HepG2 (cell line): ENCODE data around the gene ROM1. TPM values are rescaled to one million over a fixed set of nuclear protein-coding genes. Genes with fewer than 3 reads are reported as not detected.

Experiments
- EP300 ChIP-seq, 3 experiments: sonication (generic) in 1 of 3; formaldehyde crosslinking in 1 of 3; IDR thresholded peaks; 2 replicates each; pipeline versions ENCODE4 v1.5.1 to v1.6.1; 2011 to 2020; ENCODE audit warnings: low read depth in 2 of 3, low read length in 2 of 3, borderline replicate concordance in 1 of 3, improper control_type of control experiment in 1 of 3, mild to moderate bottlenecking in 1 of 3, missing genetic modification reagents in 1 of 3, moderate library complexity in 1 of 3
- FIP1L1 ChIP-seq: fragments of 200-400 bp; formaldehyde crosslinking; IDR thresholded peaks from 2 replicates; pipeline ENCODE4 v1.6.1; 2018; ENCODE audit warnings: low read depth, mild to moderate bottlenecking, low read length, moderate library complexity, borderline replicate concordance; ENCODE audit not compliant: insufficient read depth
- FLYWCH1 ChIP-seq: sonication (generic); formaldehyde crosslinking; IDR thresholded peaks from 2 replicates; pipeline ENCODE4 v1.8.1; 2023; ENCODE audit warnings: mild to moderate bottlenecking, missing genetic modification reagents
- FOSL1 ChIP-seq: sonication (generic); formaldehyde crosslinking; IDR thresholded peaks from 2 replicates; pipeline ENCODE4 v1.9.0; 2021; ENCODE audit warnings: missing genetic modification reagents, borderline replicate concordance
- HDAC6 ChIP-seq: fragments of 200-600 bp; sonication (generic); IDR thresholded peaks from 2 replicates; pipeline ENCODE4 v1.7.0; 2017; ENCODE audit warnings: mild to moderate bottlenecking, antibody characterized with exemption, low read length, low read depth
- HOXA3 ChIP-seq: sonication (generic); formaldehyde crosslinking; IDR thresholded peaks from 2 replicates; pipeline ENCODE4 v1.5.0; 2020; ENCODE audit warnings: missing genetic modification reagents
- MXD4 ChIP-seq: IDR thresholded peaks from 2 replicates; pipeline ENCODE4 v1.6.1; 2016; ENCODE audit warnings: mild to moderate bottlenecking, missing biosample characterization, missing genetic modification reagents
- NR3C1 ChIP-seq: sonication (generic); formaldehyde crosslinking; IDR thresholded peaks from 2 replicates; pipeline ENCODE4 v1.4.0; 2020; ENCODE audit warnings: missing genetic modification reagents
- PHF21A ChIP-seq: sonication (generic); formaldehyde crosslinking; IDR thresholded peaks from 2 replicates; pipeline ENCODE4 v1.5.0; 2020; ENCODE audit warnings: mild to moderate bottlenecking, missing genetic modification reagents
- SIN3A ChIP-seq: IDR thresholded peaks from 2 replicates; pipeline ENCODE4 v1.6.1; 2011; ENCODE audit warnings: low read depth, mild to moderate bottlenecking, control low read depth, low read length, borderline replicate concordance
- SIX4 ChIP-seq: sonication (generic); formaldehyde crosslinking; IDR thresholded peaks from 2 replicates; pipeline ENCODE4 v1.4.0; 2020; ENCODE audit warnings: missing genetic modification reagents
- SP140L ChIP-seq: sonication (generic); formaldehyde crosslinking; IDR thresholded peaks from 2 replicates; pipeline ENCODE4 v1.4.0; 2020; ENCODE audit warnings: missing genetic modification reagents, borderline replicate concordance
- ZBTB46 ChIP-seq: sonication (generic); formaldehyde crosslinking; IDR thresholded peaks from 2 replicates; pipeline ENCODE4 v1.4.0; 2020; ENCODE audit warnings: mild to moderate bottlenecking, missing genetic modification reagents, borderline replicate concordance
- ZHX1 ChIP-seq: sonication (generic); formaldehyde crosslinking; IDR thresholded peaks from 2 replicates; pipeline ENCODE4 v1.8.1; 2022; ENCODE audit warnings: low read depth, mild to moderate bottlenecking, missing genetic modification reagents
- ZNF251 ChIP-seq: sonication (generic); formaldehyde crosslinking; IDR thresholded peaks from 2 replicates; pipeline ENCODE4 v1.9.0; 2021; ENCODE audit warnings: mild to moderate bottlenecking, missing genetic modification reagents
- ZNF260 ChIP-seq: sonication (generic); formaldehyde crosslinking; IDR thresholded peaks from 2 replicates; pipeline ENCODE4 v1.4.0; 2020; ENCODE audit warnings: missing genetic modification reagents, low read depth, mild to moderate bottlenecking, borderline replicate concordance
- ZNF296 ChIP-seq: sonication (generic); formaldehyde crosslinking; conservative IDR thresholded peaks from 2 replicates; pipeline ENCODE4 v1.5.0; 2020; ENCODE audit warnings: mild to moderate bottlenecking, missing genetic modification reagents
- ZNF552 ChIP-seq: sonication (generic); formaldehyde crosslinking; IDR thresholded peaks from 2 replicates; pipeline ENCODE4 v1.9.0; 2022; ENCODE audit warnings: missing genetic modification reagents, mild to moderate bottlenecking, borderline replicate concordance
- ZNF563 ChIP-seq: sonication (generic); formaldehyde crosslinking; IDR thresholded peaks from 2 replicates; pipeline ENCODE4 v1.8.0; 2022; ENCODE audit warnings: mild to moderate bottlenecking, moderate library complexity, missing genetic modification reagents
- ZNF567 ChIP-seq: sonication (generic); formaldehyde crosslinking; IDR thresholded peaks from 2 replicates; pipeline ENCODE4 v1.8.1; 2023; ENCODE audit warnings: mild to moderate bottlenecking, missing genetic modification reagents, borderline replicate concordance
- ZNF577 ChIP-seq: sonication (generic); formaldehyde crosslinking; IDR thresholded peaks from 2 replicates; pipeline ENCODE4 v1.4.0; 2020; ENCODE audit warnings: mild to moderate bottlenecking, low read depth, missing genetic modification reagents, borderline replicate concordance
- ZNF660 ChIP-seq: sonication (generic); formaldehyde crosslinking; IDR thresholded peaks from 2 replicates; pipeline ENCODE4 v1.5.1; 2020; ENCODE audit warnings: mild to moderate bottlenecking, low read depth, missing genetic modification reagents, borderline replicate concordance
- ZNF672 ChIP-seq: sonication (generic); formaldehyde crosslinking; IDR thresholded peaks from 2 replicates; pipeline ENCODE4 v1.8.1; 2022; ENCODE audit warnings: missing genetic modification reagents
- ZNF724P ChIP-seq: sonication (generic); formaldehyde crosslinking; IDR thresholded peaks from 2 replicates; pipeline ENCODE4 v1.8.0; 2022; ENCODE audit warnings: missing genetic modification reagents, borderline replicate concordance
- ZSCAN20 ChIP-seq: sonication (generic); formaldehyde crosslinking; IDR thresholded peaks from 2 replicates; pipeline ENCODE4 v1.4.0; 2020; ENCODE audit warnings: missing genetic modification reagents, mild to moderate bottlenecking, borderline replicate concordance
- polyA plus RNA-seq, 8 experiments: library from polyadenylated mRNA; depleted of rRNA in 3 of 8; stranded (reverse) in 7 of 8; unstranded in 1 of 8; fragments of >200 nt; fragmentation: Illumina TruSeq in 4 of 8; extraction: Trizol in 4 of 8; gene quantifications; 2 replicates each; pipeline versions ENCODE4 v1.2.1 to v1.2.3, GENCODE V29; 2011 to 2016; ENCODE audit warnings: low read depth in 4 of 8, missing spikeins in 1 of 8, mixed read lengths in 1 of 8; ENCODE audit not compliant: insufficient read depth in 1 of 8
- total RNA-seq, 5 experiments: library from RNA; depleted of rRNA; stranded (reverse); fragments of >200 nt; fragmentation: Illumina TruSeq; extraction: Trizol; gene quantifications; 2 replicates each; pipeline ENCODE4 v1.2.3, GENCODE V29; 2016; ENCODE audit warnings: low read depth in 1 of 5

Gene ROM1
- total and polyA plus RNA-seq, 2 of the 13 experiments (the other 11 are each of a cell fraction or from before 2014, with no cell fraction given), result 1.2 to 2.4 TPM

- no peak for TF ChIP-seq ZNF567 (CRISPR knock-in tag)
- TF ChIP-seq PHF21A (CRISPR knock-in tag), result peak; percentile 80
- no peak for TF ChIP-seq ZNF296 (CRISPR knock-in tag)
- TF ChIP-seq FIP1L1, result no peak
- TF ChIP-seq ZNF251 (CRISPR knock-in tag), result no peak
- no peak for TF ChIP-seq ZBTB46
- no peak for TF ChIP-seq ZNF672 (CRISPR knock-in tag)
- TF ChIP-seq ZNF552, result peak; percentile 88
- TF ChIP-seq NR3C1, result no peak
- peak; percentile 73; the same call in 1 of the 2 replicates for TF ChIP-seq ZSCAN20 (CRISPR knock-in tag)
- no peak for TF ChIP-seq ZHX1 (CRISPR knock-in tag)
- no peak for TF ChIP-seq ZNF660
- TF ChIP-seq SIN3A, result peak; percentile 95
- no peak; the same call in 1 of the 2 replicates for TF ChIP-seq ZNF724P (CRISPR knock-in tag)
- TF ChIP-seq ZNF577 (CRISPR knock-in tag), result no peak
- no peak for TF ChIP-seq FOSL1 (CRISPR knock-in tag)
- 0 out of 4 replicates have a peak, but pooled peaks of 1 of the 2 experiments have one; percentile 18 for TF ChIP-seq EP300 (IDR thresholded peaks at IDR 0.05; ENCODE audit: low read depth in 2 of 2, low read length in 2 of 2)
- TF ChIP-seq EP300 (CRISPR knock-in tag; IDR thresholded peaks at IDR 0.05; ENCODE audit: borderline replicate concordance), result peak; percentile 74
- peak; percentile 36; the same call in 1 of the 2 replicates for TF ChIP-seq SIX4
- peak; percentile 100 for TF ChIP-seq MXD4 (CRISPR knock-in tag)
- TF ChIP-seq ZNF563, result no peak
- TF ChIP-seq HDAC6, result no peak
- TF ChIP-seq FLYWCH1 (CRISPR knock-in tag), result no peak
- TF ChIP-seq HOXA3 (CRISPR knock-in tag), result peak; percentile 96
- no peak for TF ChIP-seq SP140L (CRISPR knock-in tag)
- no peak for TF ChIP-seq ZNF260 (CRISPR knock-in tag)
Measured at GRCh38 chr11:62621567-62622470, 8.8 kb downstream of the ROM1 start, which contains the start of gene B3GAT3 (continued).
